ENCODE measurements around the gene NTSR2.

The NTSR2 gene

GRCh38 chr2:11699686-11700670 is 30.0 kb upstream of the NTSR2 start:
- in situ Hi-C loops (cut with HindIII; ENCODE audit: low sequenced_read_pairs), result loop anchor here (5.0 kb wide), 1 partner anchor 77 kb away; no protein-coding TSS in a partner anchor

DNA sequence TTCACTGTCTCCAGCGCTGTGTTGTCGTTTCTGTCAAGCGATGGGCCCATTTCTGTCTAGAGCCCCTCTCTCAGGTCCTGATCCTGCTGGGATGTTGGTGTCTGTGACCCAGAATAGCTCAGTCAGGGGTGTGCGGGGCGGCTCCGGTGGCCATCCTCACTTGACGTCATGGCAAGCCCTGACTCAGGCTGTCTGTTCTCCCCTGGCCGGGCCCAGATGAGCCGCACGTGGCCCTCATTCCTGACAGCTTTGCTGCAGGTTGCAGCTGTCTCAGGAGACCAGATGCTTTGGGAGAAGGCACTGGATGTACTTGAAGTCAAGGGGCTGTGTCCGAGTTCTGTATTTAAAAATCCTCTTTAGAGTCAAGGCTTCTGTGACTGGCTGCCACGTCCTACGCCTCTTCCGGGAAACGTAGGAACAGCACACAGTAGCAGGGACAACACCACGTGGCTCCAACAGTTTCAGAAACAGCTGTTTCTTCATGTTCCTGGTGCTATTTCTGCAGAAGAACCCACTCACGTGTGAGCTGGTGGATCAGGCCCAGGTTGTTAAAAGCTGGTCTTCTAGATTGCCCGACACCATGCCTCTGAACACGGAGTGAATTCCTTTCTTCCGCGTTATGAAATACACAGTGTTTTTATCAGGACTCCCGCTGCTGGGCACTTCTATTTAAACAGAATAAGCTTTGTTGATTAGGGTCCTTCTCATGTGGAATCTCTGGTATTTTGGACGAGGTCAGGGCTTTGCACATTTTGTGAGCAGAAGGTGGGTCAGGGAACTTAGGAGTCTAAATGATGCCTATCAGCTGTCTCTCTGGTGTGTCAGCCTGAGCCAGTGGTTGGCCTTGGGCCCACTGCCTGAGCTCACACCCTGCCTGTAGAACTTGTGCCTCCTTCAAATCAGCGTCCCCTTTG is 28.3 kb upstream of the NTSR2 start:
- in situ Hi-C loops (cut with HindIII; ENCODE audit: low sequenced_read_pairs), result loop anchor here (5.0 kb wide), 1 partner anchor 79 kb away; no protein-coding TSS in a partner anchor

DNA sequence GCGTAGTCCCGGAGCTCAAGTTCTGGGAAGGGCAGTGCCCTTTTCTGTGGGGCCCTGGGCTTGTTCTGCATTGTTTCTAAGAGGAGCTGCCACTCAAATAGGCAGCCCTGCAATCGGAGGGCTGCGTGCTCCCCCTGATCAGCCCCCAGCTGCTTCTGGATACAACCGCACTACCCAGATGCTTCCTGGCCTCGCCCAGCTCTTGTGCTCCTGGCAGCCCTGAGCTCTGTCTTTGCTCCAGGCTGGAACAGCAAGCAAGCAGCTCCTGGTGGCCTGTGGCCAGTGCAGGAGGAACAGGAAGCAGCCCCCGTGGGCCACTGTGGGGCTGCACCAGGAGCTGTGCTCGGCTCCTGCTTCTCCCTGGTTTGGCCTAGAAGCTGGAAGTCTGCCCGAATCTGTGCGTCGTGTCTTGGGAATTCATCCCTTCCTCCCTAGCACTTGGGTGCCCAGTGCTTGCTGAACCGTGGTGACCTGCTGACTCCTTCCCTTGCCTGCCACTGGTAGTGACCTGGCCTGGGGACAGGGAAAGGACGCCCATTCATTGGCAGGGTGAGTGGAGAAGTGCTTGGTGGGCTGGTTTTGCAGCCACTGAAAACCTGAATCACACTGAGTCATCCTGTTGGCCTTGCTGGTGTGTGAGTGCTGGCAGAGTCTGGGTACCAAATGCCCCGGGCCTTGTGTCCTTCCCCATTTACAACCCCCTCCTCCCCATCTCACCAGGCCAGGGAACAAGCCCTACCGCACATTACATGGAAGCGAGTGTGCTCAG is 27.3 kb upstream of the NTSR2 start:
- in situ Hi-C loops (cut with HindIII; ENCODE audit: low sequenced_read_pairs), result loop anchor here (5.0 kb wide), 1 partner anchor 80 kb away; no protein-coding TSS in a partner anchor

- in situ Hi-C loops (cut with HindIII; ENCODE audit: low sequenced_read_pairs), result loop anchor here (5.0 kb wide), 1 partner anchor 81 kb away; no protein-coding TSS in a partner anchor
These were observed 26.7 kb upstream of the NTSR2 start for GRCh38 chr2:11696736-11697102.

DNA sequence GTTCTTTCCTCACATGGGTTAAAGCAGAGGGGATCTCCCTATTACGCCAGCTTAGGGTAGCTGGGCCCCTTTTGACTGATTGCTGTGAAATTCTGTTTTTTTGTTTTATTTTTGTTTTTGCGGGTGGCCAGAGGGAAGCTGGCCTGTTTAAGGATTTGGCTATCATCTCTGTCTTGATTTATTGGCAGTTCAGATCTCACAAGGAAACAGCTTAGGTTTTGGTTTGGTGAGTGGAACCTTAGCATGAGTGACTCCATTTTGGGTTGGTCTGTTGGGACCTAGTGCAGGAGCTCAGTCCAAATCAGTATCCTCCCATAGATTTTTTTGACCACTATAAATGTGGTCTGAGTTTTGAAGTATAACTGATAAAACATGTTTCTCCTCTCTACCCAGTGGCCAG is 25.6 kb upstream of the NTSR2 start:
- in situ Hi-C loops (cut with HindIII; ENCODE audit: low sequenced_read_pairs), result loop anchor here (5.0 kb wide), 1 partner anchor 82 kb away; no protein-coding TSS in a partner anchor

GRCh38 chr2:11692966-11693521 is 23.0 kb upstream of the NTSR2 start:
- in situ Hi-C loops (cut with HindIII; ENCODE audit: low sequenced_read_pairs), result no loop called here

GRCh38 chr2:11691076-11691660 is 21.2 kb upstream of the NTSR2 start:
- in situ Hi-C loops (cut with HindIII; ENCODE audit: low sequenced_read_pairs), result no loop called here

DNA sequence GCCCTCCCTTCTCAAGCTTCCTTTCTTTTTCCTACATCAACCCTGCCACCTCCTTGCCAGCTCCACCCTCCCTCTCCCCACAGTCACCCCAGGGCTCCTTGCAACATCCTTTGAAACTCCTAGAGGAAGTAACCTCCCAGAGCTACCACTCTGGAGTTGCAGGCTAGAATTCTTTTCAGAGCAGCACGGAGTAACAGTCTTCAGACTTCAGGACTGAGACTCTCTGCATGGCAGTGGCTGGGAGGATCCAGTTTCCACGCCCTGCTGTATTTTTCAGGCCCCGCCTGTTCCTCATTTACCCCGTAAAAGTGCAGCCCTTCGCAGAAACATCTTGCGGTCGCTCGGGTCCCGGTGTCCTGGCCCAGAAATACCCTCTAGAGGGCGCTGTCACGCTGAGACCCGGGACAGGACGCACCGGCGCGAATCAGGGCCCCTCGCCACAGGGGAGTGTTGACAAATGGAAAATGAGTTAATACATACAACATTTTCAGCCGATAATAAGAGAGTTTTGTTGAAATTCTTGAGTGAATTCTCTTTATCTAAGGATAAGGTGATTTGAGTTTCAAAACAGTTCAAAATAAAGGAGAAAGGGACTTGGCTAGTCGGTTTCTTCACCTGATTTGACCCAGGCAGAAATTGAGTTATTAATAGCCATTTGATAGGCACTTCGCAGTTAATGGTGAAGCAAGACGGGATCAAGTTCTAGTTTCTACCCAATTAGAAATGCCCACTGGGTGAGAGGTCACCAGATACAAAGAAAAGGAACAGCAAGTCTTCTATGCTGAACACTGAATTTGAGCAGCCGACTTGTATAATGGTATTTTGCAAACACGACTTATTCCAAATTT is 18.5 kb upstream of the NTSR2 start:
- in situ Hi-C loops (cut with HindIII; ENCODE audit: low sequenced_read_pairs), result loop anchor here (10.0 kb wide), 1 partner anchor 76 kb away; no protein-coding TSS in a partner anchor

DNA sequence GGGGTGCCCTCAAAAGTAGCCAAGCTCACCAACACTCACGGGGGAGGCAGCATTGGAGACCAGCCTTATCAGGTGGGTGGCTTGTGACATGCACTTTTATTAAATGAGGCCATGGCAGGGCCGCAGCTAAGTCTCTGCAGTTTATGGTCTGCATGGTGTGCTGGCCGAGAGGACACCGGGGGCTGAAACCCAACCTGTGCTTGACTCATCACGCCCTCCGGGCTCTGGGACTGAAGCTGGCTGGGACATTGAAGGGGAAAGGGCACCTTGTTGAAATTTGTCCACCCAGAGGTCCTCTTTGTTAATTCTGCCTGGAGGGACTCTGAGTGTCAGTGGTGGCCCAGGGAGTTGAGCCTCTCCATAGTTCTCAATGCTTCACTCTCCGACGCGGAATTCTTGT is 17.7 kb upstream of the NTSR2 start:
- in situ Hi-C loops (cut with HindIII; ENCODE audit: low sequenced_read_pairs), result loop anchor here (10.0 kb wide), 1 partner anchor 77 kb away; no protein-coding TSS in a partner anchor

GRCh38 chr2:11685906-11686470 is 16.0 kb upstream of the NTSR2 start:
- in situ Hi-C loops (cut with HindIII; ENCODE audit: low sequenced_read_pairs), result loop anchor here (10.0 kb wide), 1 partner anchor 79 kb away; no protein-coding TSS in a partner anchor

- in situ Hi-C loops (cut with HindIII; ENCODE audit: low sequenced_read_pairs), result loop anchor here (10.0 kb wide), 1 partner anchor 80 kb away; no protein-coding TSS in a partner anchor
These were observed 15.0 kb upstream of the NTSR2 start for GRCh38 chr2:11684894-11685460.

- in situ Hi-C loops (cut with HindIII; ENCODE audit: low sequenced_read_pairs), result loop anchor here (10.0 kb wide), 1 partner anchor 81 kb away; no protein-coding TSS in a partner anchor
These were observed 14.0 kb upstream of the NTSR2 start for GRCh38 chr2:11683966-11684365.

DNA sequence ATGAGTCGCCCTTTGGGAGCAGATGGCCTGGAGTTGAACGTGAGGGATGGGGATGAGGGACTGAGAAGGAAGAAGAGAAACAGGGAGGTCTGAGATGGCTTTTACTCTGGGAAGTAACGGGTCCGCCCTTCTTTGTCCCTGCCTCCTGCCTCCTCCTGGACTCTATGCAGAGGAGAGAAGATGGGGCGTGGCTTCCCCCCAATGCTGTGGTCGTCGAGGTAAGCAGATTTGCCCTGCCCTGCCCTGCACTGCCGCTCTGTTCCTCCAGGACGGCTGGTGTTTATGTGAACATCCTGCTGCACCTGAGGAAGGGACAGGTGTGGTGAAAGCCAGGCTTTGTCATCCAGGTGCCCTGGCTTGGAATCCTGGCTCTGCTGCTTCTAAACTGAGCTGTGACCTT is 13.5 kb upstream of the NTSR2 start:
- in situ Hi-C loops (cut with HindIII; ENCODE audit: low sequenced_read_pairs), result loop anchor here (10.0 kb wide), 1 partner anchor 81 kb away; no protein-coding TSS in a partner anchor

DNA sequence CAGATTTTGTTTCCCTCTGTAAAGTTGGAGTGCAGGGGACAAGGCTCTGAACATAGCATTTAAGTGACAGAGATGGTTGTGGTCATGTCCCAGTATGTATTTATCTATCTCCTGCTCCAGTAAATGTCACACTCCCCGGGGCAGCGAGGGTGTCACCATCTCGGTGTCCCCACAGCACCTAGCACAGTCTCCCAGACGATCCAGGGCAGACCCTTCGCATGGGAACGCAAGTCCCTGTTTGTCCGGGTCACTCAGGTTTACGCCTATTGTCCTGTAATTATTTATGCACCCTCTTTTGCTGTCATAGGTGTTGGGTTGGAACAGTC is 12.6 kb upstream of the NTSR2 start:
- in situ Hi-C loops (cut with HindIII; ENCODE audit: low sequenced_read_pairs), result loop anchor here (10.0 kb wide), 1 partner anchor 82 kb away; no protein-coding TSS in a partner anchor

- in situ Hi-C loops (cut with HindIII; ENCODE audit: low sequenced_read_pairs), result loop anchor here (10.0 kb wide), 1 partner anchor 83 kb away; no protein-coding TSS in a partner anchor
These were observed 12.0 kb upstream of the NTSR2 start for GRCh38 chr2:11681722-11682589.

GRCh38 chr2:11680901-11681721 is 11.1 kb upstream of the NTSR2 start:
- in situ Hi-C loops (cut with HindIII; ENCODE audit: low sequenced_read_pairs), result loop anchor here (10.0 kb wide), 1 partner anchor 84 kb away; no protein-coding TSS in a partner anchor
